ENCODE measurements around the gene FBLN1.

Gene FBLN1

GRCh38 chr22:45565973-45566372 lies 63.3 kb downstream of the FBLN1 start:
- Histone ChIP-seq H3K18ac (ENCODE audit: low read length) (no peak overlapping the region), H2BK12ac (ENCODE audit: low read length) (no peak overlapping the region), H3K4me1 (ENCODE audit: control insufficient read depth in 1 of 2, insufficient read depth in 2 of 2, low read length in 2 of 2) (no peaks in the 10 kb centered on the region), H2AK5ac (ENCODE audit: low read length) (no peak overlapping the region), H3K27ac (ENCODE audit: low read depth, low read length) (no peak overlapping the region), H3K9ac (ENCODE audit: low read length) (no peak overlapping the region), H3K4me3 (ENCODE audit: low read depth, low read length) (no peak overlapping the region), H2BK5ac (ENCODE audit: low read depth, low read length, poor library complexity) (no peak overlapping the region), H2BK120ac (ENCODE audit: insufficient read depth, low read length, poor library complexity) (no peak overlapping the region), H3K79me2 (ENCODE audit: control insufficient read depth, insufficient read depth, low read length, poor library complexity) (no peaks in the 10 kb centered on the region), H3K79me1 (ENCODE audit: low read length) (no peaks in the 10 kb centered on the region), H3K4me2 (ENCODE audit: low read length) (no peak overlapping the region), H3K9me3 (ENCODE audit: insufficient read depth, low read depth, low read length) (peaks cover 2% of the 10 kb centered on the region), H4K8ac (ENCODE audit: low read depth, low read length) (no peak overlapping the region), H3K36me3 (ENCODE audit: control insufficient read depth in 1 of 2, insufficient read depth in 2 of 2, low read length in 2 of 2) (peaks cover 28 to 48% of the 10 kb centered on the region in 2 experiments), H3K4ac (ENCODE audit: low read depth, low read length) (no peak overlapping the region), H4K12ac (ENCODE audit: low read depth, low read length) (no peak overlapping the region), H4K91ac (ENCODE audit: low read depth, low read length) (no peak overlapping the region), H3K23ac (ENCODE audit: low read length) (no peak overlapping the region), H2AFZ (ENCODE audit: insufficient read depth, low read length, poor library complexity) (no peak overlapping the region), H3K14ac (ENCODE audit: low read length) (no peak overlapping the region), H3K27me3 (ENCODE audit: insufficient read depth, low read length) (no peaks in the 10 kb centered on the region)
- no CpG with 5 or more reads among the region's 7 CpGs for WGBS (ENCODE audit: extremely low coverage, insufficient coverage, insufficient read length)
- no peak for DNase-seq

- no peak overlapping the region for H3K23ac ChIP-seq (ENCODE audit: low read length)
- no peaks in the 10 kb centered on the region for H3K27me3 ChIP-seq (ENCODE audit: insufficient read depth, low read length)
- H3K9me3 ChIP-seq (ENCODE audit: insufficient read depth, low read depth, low read length): peaks cover 2% of the 10 kb centered on the region
- no peak overlapping the region for H2BK12ac ChIP-seq (ENCODE audit: low read length)
- peaks cover 18 to 35% of the 10 kb centered on the region in 2 experiments for H3K36me3 ChIP-seq (ENCODE audit: control insufficient read depth in 1 of 2, insufficient read depth in 2 of 2, low read length in 2 of 2)
- no peak overlapping the region for H2AK5ac ChIP-seq (ENCODE audit: low read length)
- no peak overlapping the region for H2BK5ac ChIP-seq (ENCODE audit: low read depth, low read length, poor library complexity)
- H2BK120ac ChIP-seq (ENCODE audit: insufficient read depth, low read length, poor library complexity): no peak overlapping the region
- H3K4ac ChIP-seq (ENCODE audit: low read depth, low read length): no peak overlapping the region
- no peak overlapping the region for H4K8ac ChIP-seq (ENCODE audit: low read depth, low read length)
- no peak overlapping the region for H4K12ac ChIP-seq (ENCODE audit: low read depth, low read length)
- no peaks in the 10 kb centered on the region for H3K79me1 ChIP-seq (ENCODE audit: low read length)
- H3K79me2 ChIP-seq (ENCODE audit: control insufficient read depth, insufficient read depth, low read length, poor library complexity): no peaks in the 10 kb centered on the region
- H3K9ac ChIP-seq (ENCODE audit: low read length): no peak overlapping the region
- no peak overlapping the region for H3K14ac ChIP-seq (ENCODE audit: low read length)
- H2AFZ ChIP-seq (ENCODE audit: insufficient read depth, low read length, poor library complexity): no peak overlapping the region
- H3K4me1 ChIP-seq (ENCODE audit: control insufficient read depth in 1 of 2, insufficient read depth in 2 of 2, low read length in 2 of 2): peaks cover 0 to 2% of the 10 kb centered on the region in 2 experiments
- H3K18ac ChIP-seq (ENCODE audit: low read length): no peak overlapping the region
- H3K4me2 ChIP-seq (ENCODE audit: low read length): no peak overlapping the region
- DNase-seq: no peak
- H3K4me3 ChIP-seq (ENCODE audit: low read depth, low read length): no peak overlapping the region
- no peak overlapping the region for H4K91ac ChIP-seq (ENCODE audit: low read depth, low read length)
- H3K27ac ChIP-seq (ENCODE audit: low read depth, low read length): no peak overlapping the region
Measured at GRCh38 chr22:45568213-45568612, 65.5 kb downstream of the FBLN1 start.

DNA sequence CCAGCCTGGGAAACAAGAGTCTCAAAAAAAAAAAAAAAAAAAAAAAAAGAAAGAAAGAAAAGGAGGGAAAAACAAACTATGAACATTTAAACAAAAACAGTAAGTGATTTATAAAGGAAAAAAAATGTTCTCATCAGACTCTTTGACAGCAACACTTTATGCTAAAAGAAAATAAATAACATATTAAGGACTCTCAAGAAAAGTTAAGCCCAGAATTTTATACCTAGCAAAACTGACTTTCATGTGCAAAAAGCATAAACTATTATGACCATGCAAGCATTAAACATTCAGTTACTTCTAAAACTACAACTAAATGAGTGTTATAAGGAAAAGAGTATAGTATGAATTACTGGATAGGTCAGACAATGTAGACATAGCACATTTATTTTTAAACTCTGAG lies 68.4 kb downstream of the FBLN1 start:
- no peak overlapping the region for H2BK12ac ChIP-seq (ENCODE audit: low read length)
- H2AFZ ChIP-seq (ENCODE audit: insufficient read depth, low read length, poor library complexity): no peak overlapping the region
- no peak overlapping the region for H3K27ac ChIP-seq (ENCODE audit: low read depth, low read length)
- H3K23ac ChIP-seq (ENCODE audit: low read length): no peak overlapping the region
- no peak overlapping the region for H4K91ac ChIP-seq (ENCODE audit: low read depth, low read length)
- H3K4me1 ChIP-seq (ENCODE audit: control insufficient read depth in 1 of 2, insufficient read depth in 2 of 2, low read length in 2 of 2): peaks cover 0 to 2% of the 10 kb centered on the region in 2 experiments
- no peak overlapping the region for H2AK5ac ChIP-seq (ENCODE audit: low read length)
- no peak overlapping the region for H4K12ac ChIP-seq (ENCODE audit: low read depth, low read length)
- H3K79me2 ChIP-seq (ENCODE audit: control insufficient read depth, insufficient read depth, low read length, poor library complexity): no peaks in the 10 kb centered on the region
- peaks cover 2% of the 10 kb centered on the region for H3K9me3 ChIP-seq (ENCODE audit: insufficient read depth, low read depth, low read length)
- DNase-seq: no peak
- no peak overlapping the region for H2BK5ac ChIP-seq (ENCODE audit: low read depth, low read length, poor library complexity)
- H3K4ac ChIP-seq (ENCODE audit: low read depth, low read length): no peak overlapping the region
- no peak overlapping the region for H3K9ac ChIP-seq (ENCODE audit: low read length)
- no peak overlapping the region for H4K8ac ChIP-seq (ENCODE audit: low read depth, low read length)
- no peak overlapping the region for H3K18ac ChIP-seq (ENCODE audit: low read length)
- no peak overlapping the region for H3K4me3 ChIP-seq (ENCODE audit: low read depth, low read length)
- no peak overlapping the region for H2BK120ac ChIP-seq (ENCODE audit: insufficient read depth, low read length, poor library complexity)
- no peaks in the 10 kb centered on the region for H3K79me1 ChIP-seq (ENCODE audit: low read length)
- no peak overlapping the region for H3K4me2 ChIP-seq (ENCODE audit: low read length)
- peaks cover 9 to 28% of the 10 kb centered on the region in 2 experiments for H3K36me3 ChIP-seq (ENCODE audit: control insufficient read depth in 1 of 2, insufficient read depth in 2 of 2, low read length in 2 of 2)
- H3K27me3 ChIP-seq (ENCODE audit: insufficient read depth, low read length): no peaks in the 10 kb centered on the region
- H3K14ac ChIP-seq (ENCODE audit: low read length): no peak overlapping the region

GRCh38 chr22:45572444-45572843 lies 69.8 kb downstream of the FBLN1 start:
- H3K36me3 ChIP-seq (ENCODE audit: control insufficient read depth in 1 of 2, insufficient read depth in 2 of 2, low read length in 2 of 2): peaks cover 14 to 29% of the 10 kb centered on the region in 2 experiments

More at GRCh38 chr22:45572444-45572843, 69.8 kb downstream of the FBLN1 start:
- Histone ChIP-seq H2BK120ac (ENCODE audit: insufficient read depth, low read length, poor library complexity) (no peak overlapping the region), H3K4me2 (ENCODE audit: low read length) (no peak overlapping the region), H3K9ac (ENCODE audit: low read length) (no peak overlapping the region), H3K79me2 (ENCODE audit: control insufficient read depth, insufficient read depth, low read length, poor library complexity) (no peaks in the 10 kb centered on the region), H3K27me3 (ENCODE audit: insufficient read depth, low read length) (no peaks in the 10 kb centered on the region), H3K27ac (ENCODE audit: low read depth, low read length) (no peak overlapping the region), H2AFZ (ENCODE audit: insufficient read depth, low read length, poor library complexity) (no peak overlapping the region), H3K23ac (ENCODE audit: low read length) (no peak overlapping the region), H4K12ac (ENCODE audit: low read depth, low read length) (no peak overlapping the region), H3K14ac (ENCODE audit: low read length) (no peak overlapping the region), H2BK12ac (ENCODE audit: low read length) (no peak overlapping the region), H3K79me1 (ENCODE audit: low read length) (no peaks in the 10 kb centered on the region), H3K4me3 (ENCODE audit: low read depth, low read length) (no peak overlapping the region), H2BK5ac (ENCODE audit: low read depth, low read length, poor library complexity) (no peak overlapping the region), H4K8ac (ENCODE audit: low read depth, low read length) (no peak overlapping the region), H2AK5ac (ENCODE audit: low read length) (no peak overlapping the region), H3K4ac (ENCODE audit: low read depth, low read length) (no peak overlapping the region), H3K18ac (ENCODE audit: low read length) (no peak overlapping the region), H3K4me1 (ENCODE audit: control insufficient read depth in 1 of 2, insufficient read depth in 2 of 2, low read length in 2 of 2) (peaks cover 0 to 2% of the 10 kb centered on the region in 2 experiments), H3K9me3 (ENCODE audit: insufficient read depth, low read depth, low read length) (peaks cover 2% of the 10 kb centered on the region), H4K91ac (ENCODE audit: low read depth, low read length) (no peak overlapping the region)
- no CpG with 5 or more reads among the region's 3 CpGs for WGBS (ENCODE audit: extremely low coverage, insufficient coverage, insufficient read length)
- peak; percentile 83 to 93 for DNase-seq

All from trophoblast cell (in vitro differentiated cells and primary cell).